NK-92 treated with Interleukin-12 subunit alpha and Interleukin-12 subunit beta, amount 100 ng/mL, for 24 hours (cell line): ENCODE results near the gene MRPL41.
"Not testable (repeated sequence)": the region's sequence is repeated elsewhere in the genome, so short reads cannot be mapped to it uniquely, and the experiment has no call there.

Experiments used
- DNase-seq: peaks from one replicate; lab custom pipeline; 2025; lab: John Stamatoyannopoulos, UW

Gene MRPL41

DNA sequence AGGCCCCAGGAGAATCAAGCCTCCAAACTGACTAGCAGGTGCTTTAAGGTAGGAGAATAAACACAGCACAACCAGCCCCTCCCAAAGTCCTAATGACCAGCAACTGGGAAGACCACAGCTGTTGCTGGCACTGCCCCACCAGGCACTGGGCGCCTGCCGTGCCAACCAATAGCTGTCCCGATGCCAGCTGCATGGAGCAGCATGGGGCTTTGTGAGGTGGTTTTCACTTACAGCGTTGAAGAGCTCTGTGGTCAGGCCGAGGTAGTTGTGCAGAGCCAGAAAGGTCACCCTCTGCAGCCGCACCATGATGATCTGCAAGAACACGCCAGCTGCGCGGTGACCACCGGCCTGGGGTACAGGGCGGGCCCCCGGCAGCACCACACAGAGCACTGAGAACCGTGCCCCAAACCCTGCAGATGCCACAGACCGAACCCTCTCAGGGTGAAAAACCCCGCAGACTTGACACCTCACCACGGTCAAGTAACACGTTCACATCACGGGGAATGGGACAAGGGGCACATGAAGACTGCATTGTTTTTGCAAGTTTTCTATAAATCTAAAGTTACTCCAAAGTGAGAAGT, 30.2 kb upstream of the MRPL41 start:
- no peak for DNase-seq

DNA sequence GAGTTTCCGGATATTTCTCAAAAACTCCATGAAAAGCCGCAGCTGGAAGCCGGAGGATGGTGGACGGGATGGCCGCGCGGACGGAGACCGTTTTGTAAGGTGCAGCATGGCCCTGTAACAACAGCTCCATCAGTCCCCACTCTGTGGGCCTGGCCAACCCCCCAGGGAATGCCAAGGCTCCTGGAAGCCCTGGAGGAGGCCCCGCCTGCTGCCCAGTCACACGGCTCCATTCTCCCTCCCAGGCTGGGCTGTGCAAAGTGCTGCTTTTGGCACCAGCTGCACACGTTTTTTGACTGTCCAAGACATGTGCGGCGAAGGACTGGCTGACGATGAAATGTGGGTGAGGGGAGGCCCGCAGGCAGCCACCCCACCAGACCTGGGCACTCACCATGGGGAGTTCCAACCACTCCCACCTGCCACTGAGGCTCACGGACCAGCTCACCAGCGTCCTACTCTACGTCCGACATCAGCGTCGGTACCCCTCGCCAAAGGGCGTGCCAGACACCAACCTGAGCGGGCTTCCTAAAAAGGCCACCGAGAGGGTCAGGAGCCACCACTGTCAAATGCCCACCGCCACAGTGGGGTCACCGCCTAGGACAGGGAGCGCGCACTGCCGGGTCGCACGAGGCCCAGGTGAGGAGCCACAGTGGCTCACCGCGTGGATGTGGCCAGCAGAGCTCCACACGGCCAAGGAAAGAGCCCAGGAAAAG, 28.8 kb upstream of the MRPL41 start:
- no peak for DNase-seq

DNA sequence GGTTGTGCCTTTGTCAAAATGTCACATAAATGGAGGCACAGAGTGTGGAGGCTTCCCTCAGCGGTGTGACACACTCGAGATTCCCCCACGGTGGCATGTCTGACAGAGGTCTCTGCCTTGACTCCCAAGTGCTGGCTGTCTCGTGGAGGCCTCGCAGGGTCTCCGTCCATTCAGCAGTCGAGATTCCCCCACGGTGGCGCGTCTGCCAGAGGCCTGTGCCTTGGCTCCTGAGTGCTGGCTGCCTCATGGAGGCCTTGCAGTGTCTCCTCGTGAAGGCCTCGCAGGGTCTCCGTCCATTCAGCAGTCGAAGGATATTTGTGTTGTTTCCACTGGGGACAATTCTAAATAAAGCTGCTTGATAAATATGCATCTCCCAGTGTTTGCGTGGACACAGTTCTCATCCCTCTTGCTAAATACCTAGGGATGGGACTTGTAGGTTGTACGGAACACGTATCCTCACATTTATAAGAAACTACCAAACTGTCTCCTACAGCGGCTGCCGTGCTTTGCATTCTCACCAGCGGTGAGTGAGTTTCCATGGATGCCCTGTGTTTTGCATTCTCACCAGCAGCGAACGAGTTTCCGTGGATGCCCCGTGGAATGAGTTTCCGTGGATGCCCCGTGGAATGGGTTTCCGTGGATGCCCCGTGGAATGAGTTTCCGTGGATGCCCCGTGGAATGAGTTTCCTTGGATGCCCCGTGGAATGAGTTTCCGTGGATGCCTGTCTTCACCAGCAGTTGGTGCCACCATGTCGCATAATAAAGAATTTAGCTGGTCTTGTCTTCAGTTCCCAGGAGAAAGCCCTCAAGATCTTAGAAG, 27.3 kb upstream of the MRPL41 start:
- no peak for DNase-seq

DNA sequence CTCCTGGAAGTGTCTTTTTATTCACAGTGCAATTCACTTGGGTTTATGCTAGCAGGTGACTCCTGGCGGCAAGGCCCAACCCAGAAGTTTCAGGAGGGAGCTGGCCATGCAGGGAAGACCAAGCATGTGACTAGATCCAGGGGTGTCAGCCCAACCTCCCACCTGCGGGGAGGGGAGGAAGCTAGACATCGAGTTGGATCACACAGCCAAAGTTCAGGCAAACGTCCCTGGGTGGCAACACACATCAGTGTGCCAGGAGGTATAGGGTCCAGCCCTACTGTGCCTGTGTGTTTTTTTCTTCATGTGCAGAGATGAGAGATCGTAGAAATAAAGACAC, 26.7 kb upstream of the MRPL41 start:
- no peak for DNase-seq

DNA sequence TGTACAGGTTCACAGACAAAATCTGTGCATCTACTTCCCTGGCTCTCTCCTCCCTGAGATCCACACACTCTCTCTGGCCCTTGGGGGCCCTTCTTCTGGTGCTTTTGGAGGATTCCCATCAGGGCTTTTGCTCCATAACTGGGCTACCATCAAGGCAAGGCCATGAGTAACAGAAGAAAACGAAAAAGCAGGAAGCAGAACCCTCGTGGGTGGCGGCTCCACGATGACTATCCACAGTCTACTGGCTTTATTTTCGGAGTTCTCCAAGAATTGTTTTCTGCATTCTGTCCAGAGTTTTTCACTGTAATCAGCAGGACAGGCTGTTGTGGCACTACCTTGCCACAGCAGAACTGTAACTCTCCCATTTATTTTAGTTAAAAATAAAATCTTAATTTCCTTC, 21.3 kb upstream of the MRPL41 start:
- DNase-seq = no peak

DNA sequence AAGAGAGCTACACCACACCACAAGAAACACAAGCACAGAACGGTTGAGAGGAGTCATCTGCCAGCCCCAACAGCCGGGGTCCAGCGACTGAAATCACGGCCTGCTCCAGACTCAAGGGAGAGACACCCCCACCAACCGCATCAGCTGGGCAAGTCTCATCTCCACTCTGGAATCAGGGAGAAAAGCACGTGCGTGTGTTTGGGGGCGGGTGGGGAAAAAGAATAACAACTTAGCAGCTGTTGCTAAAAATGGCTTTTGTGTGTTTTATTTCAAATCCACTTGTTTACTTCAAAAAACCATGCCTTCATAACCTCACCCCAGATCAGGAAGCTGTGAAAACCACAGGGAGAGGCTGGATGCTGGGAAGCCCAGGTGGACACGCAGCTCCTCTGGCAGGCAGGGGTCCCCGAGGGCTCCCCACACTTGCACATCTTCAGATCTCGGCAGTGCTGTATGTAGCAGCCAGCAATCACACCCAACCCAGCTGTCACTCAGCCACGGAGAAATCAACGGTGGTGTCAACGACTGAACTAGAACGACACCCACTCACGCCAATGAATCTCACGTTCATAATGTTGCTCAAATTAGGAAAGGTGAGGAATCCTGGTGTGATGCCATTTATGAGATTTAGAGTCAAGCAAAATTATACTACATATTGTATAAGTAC, 20.4 kb upstream of the MRPL41 start:
- no peak for DNase-seq

DNA sequence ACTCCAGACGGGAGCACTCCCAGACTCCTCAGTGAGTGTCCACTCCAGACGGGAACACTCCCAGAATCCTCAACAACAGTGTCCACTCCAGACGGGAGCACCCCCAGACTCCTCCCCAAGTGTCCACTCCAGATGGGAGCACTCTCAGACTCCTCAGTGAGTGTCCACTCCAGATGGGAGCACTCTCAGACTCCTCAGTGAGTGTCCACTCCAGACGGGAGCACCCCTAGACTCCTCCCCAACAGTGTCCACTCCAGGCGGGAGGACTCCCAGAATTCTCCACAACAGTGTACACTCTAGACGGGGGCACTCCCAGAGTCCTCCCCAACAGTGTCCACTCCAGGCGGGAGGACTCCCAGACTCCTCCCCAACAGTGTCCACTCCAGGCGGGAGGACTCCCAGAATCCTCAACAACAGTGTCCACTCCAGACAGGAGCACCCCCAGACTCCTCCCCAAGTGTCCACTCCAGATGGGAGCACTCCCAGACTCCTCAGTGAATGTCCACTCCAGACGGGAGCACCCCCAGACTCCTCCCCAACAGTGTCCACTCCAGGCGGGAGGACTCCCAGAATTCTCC, 18.7 kb upstream of the MRPL41 start:
- not testable (repeated sequence) for DNase-seq

DNA sequence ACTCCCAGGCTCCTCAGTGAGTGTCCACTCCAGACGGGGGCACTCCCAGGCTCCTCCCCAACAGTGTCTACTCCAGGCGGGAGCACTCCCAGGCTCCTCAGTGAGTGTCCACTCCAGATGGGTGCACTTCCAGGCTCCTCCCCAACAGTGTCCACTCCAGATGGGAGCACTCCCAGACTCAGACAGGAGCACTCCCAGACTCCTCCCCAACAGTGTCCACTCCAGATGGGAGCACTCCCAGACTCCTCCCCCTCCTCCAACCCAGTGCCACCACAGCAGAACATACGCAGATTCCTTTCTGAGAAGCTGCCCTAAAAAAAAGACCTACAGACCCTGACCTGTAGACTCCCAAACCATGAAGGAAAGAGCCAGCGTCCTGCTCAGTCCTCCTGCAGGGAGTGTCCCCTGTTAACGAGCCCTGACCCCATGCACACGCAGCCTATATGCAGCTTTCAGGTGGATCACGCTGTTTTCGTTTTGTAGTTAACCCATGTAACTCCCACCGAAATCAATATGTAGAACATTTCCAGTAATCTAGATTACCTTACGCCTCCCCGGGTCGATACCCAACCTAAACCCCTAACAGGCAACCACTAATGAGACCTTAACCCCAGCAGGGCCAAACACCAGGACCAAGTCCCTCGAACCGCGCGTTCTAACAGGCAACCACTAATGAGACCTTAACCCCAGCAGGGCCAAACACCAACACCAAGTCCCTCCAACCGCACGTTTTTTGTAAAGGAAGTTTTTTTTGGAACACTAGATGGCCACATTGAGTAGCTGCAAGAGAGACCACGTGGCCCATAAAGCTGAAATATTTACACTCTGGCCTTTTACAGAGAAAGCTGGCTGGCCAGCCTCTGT, 17.2 kb upstream of the MRPL41 start:
- DNase-seq = no peak

DNA sequence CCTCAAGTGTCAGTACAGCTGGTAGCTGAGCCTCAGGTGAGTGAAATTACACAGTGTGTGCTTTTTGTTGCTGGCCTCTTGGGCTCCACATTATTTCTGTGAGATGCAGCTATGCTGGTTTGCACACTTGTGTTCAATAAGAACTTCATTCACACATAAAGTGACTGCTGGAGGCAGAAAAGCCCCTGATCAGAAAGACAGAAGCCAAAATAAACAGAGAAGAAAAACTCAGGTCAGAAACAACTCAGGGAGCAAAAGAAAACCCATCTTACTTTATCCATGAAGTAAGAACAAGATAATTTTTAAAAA, 16.6 kb upstream of the MRPL41 start:
- no peak for DNase-seq

DNA sequence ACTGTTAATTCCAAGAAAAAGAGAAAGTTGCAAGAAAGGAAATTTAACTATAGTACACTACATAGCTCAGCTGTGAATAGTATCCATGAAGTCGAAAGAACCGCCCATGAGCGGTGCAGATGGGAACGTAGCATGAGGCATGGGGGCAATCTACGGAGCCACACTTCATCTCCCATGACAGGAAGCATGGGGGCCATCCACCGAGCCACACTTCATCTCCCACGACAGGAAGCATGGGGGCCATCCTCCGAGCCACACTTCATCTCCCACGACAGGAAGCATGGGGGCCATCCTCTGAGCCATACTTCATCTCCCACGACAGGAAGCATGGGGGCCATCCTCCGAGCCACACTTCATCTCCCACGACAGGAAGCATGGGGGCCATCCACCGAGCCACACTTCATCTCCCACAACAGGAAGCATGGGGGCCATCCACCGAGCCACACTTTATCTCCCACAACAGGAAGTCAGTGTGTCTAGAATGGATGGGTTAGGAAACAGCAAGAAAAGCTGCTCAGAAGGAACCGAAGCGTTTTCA, 15.0 kb upstream of the MRPL41 start:
- DNase-seq = not testable (repeated sequence)

DNA sequence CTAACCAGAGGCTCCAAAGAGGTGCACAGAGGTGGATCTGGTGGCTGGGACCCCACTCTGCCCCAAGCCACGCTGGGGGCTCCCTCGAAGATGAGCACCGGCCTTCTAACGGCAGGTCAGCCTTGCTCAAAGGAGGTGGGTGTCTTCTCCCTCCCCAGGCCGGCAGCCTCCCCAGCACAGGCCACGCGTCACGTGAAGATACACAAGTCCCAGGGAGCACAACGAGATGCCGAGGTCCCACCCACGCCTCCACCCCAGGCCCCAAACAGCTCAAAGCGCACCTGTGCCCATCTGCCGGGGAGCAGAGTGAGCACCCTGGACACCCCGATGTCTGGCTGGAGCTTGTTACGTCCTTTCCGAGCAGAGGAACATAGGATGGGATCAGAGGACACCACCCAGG, 13.6 kb upstream of the MRPL41 start:
- DNase-seq = no peak

DNA sequence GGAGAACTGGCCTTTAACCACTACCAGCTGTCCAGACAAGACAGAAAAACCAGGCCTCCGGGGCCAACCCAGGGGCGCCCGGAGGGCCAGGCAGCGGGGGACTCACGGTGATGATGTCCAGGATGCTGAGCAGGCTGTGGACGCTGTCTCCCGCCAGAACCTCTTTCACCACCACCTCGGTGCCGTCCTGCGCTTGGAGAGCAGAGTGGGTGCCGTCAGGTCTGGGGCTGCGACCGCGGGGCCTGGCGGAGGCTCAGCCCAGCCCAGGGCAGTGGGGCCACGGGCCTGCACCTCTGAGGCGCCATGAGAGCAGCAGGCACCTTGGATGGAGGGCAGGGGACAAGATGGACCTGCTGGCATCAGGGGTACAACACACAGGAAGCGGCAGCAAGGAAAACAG, 11.1 kb upstream of the MRPL41 start:
- no peak for DNase-seq

DNA sequence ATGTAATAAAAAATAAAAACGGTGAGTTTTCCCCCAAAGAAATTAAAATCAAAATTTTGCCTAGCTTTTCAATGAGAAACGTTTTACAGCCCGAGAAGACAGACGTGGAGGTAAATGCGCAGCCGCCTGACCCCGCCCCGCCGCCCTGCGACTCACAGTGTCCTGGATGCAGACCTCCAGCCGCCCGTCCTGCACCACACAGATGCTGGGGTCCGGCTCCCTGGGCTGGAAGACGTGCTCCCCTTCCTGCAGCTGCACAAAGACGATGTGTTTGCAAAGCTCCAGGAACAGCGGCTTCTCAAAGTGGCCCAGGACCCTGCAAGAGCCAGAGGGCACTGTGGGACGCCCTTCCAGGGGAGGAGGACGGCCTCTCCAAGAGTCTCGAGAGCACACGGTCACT, 9.2 kb upstream of the MRPL41 start:
- DNase-seq = no peak

DNA sequence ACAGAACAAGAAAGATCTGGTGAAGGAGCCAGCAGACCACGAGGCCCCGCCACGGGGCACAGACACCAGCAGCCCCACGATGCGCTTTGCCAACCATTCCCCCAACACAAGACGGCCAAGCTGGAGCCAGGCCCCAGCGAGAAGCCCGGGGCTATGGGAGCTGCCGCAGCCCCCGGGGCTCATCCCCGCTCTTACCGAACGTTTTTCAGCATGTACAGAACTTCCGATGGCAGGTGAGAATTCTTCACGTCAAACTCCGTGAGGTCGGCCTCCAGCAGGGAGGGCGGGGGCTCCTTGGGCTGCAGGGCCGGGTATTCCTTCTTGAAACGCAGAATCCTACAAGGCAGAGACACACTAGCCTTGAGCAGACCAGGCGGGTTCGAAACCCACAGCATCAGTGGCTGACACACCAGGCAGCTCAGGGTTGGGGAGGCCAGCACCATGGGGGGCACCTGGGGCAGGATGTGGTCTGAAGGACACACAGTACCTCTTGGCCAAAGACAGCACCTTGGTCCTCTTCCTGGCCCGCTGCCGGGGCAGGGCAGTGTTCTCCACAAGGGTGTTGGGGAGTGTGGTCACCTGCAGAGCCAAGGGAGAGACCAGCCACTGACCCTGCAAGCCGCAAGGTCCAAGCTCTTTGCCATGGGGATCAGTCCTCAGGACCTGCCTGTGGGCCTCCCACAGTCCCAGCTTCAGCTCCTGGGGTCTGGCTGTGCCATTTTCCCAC, 8.3 kb upstream of the MRPL41 start:
- no peak for DNase-seq

DNA sequence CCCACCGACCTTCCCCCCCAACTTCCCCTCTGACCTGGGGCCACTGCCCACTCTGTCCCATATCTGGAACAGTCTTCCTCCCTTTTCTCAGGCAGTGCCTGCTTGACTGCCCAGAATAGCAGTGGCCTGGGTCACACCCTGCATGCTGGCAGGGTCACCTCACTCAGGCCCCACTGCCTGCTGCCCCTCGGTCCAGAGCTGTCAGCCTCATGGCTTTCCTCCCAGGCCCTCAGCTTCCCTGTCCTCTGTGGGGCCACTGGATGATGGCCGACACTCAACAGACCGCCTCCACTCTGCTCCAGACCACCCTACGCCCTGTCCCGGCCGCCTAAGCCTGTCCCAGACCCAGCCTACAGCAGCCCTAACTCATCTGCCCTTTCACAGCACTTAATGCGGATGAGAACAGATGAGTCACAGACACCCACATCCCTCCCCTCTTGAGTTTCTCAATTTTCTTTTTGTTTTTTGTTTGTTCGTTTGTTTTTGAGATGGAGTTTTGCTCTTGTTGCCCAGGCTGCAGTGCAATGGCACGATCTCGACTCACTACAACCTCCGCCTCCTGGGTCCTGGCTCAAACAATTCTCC, 7.4 kb upstream of the MRPL41 start:
- DNase-seq = no peak

DNA sequence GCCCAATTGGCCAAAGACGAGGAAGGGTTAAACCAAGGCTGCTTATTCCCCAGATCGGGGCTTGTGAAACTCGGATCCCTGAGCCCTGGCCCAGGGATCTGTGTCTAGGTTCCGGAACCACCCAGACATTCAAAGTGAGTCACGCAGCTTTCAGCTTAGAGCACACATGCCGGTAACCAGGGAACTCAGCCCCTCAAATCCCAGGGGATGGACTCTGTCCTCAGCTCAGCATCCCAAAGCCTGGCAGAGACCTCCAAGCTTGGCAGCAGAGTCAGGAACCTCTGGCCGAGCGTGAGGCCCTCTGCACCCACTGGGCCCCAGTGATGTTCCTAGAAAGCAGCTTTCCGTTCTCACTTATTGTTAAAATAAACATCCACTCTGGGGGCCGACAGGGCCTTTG, 6.6 kb upstream of the MRPL41 start:
- no peak for DNase-seq

DNA sequence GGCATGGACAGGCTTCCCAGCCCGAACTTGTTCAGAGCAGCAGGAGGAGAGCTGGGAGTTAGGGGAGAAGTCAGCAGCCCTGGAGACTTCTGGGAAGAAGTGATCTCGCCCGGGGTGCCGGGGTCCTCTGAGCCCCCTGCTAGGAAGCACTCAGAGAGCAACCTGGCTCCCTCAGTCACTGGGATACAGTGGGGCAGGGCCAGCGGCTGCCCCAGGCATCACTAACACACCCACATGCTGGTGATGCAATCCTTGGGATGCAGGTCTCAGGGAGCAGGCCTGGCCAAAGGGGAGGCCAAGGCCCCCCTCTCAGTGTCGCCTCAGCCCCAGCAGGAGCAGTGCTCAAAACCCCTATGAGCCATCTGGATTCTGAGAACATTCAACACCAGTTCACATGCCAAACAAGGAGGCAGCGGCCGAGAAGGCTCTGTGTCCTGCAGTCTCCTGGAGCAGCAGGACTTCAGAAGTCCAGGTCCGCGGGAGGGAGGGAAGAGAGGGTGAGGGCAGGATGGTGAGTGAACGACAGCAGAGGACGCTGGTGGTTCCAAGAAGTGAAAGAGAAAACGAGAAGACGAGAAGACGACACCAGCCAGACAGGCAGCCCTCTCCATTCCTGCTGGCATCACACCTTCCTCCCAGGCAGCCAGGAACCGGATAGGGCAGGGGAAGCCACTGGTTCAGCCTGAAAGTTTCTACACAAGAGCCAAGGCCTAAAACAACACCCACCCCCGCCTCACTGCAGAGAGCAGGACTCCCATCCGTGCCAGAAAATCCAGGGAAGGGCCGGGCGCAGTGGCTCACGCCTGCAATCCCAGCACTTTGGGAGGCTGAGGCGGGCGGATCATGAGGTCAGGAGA, 3.8 kb upstream of the MRPL41 start:
- DNase-seq = no peak

DNA sequence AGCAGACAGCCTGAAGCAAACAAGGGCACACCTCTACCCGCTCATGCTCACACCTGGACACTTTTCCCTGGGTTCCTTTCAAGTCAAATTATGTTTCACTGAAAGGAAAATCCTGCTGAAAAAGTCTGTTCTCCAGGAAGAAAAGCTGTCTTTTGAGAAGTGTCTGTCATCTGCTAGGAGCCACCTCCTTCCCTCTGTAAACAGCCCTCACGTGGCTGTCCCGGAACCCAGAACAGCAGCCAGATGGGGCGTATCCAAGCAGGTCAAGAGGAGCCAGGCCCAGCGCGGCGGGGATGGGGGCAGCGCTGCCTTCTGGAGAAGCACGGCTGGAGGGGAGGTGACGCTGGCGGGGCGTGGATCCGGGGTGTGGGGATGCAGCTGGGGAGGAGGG, 1.5 kb upstream of the MRPL41 start, which contains the start of gene PNPLA7:
Gene PNPLA7 (minus strand): TSS at position 172 of the 391 bp plus-strand sequence. CDS start 205 bp downstream, outside the sequence.
- DNase-seq = no peak

DNA sequence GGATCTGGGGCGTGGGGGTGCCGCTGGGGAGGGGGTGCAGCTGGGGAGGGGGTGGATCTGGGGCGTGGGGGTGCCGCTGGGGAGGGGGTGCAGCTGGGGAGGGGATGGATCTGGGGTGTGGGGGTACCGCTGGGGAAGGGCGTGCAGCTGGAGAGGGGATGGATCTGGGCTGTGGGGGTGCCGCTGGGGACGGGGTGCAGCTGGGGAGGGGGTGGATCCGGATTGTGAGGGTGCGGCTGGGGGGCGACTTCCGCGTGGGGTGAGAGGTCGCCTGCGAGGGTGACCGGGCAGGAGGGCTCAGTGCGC, 768 bp upstream of the MRPL41 start:
- not testable (repeated sequence) for DNase-seq
